Measurements from ENCODE around the gene CCDC141.

Gene CCDC141

GRCh38 chr2:178782236-178782635 is 267.7 kb downstream of the CCDC141 start:
- H3K27me3 ChIP-seq (ENCODE audit: insufficient read depth, poor library complexity, severe bottlenecking), result no peaks in the 10 kb centered on the region
- H3K4me3 ChIP-seq (replicated peaks; ENCODE audit: insufficient read depth, low read length), result no peak overlapping the region
- no peak for DNase-seq (ENCODE audit: low read depth in 1 of 2, low spot score in 1 of 2)
- no peak for TF ChIP-seq GABPA (IDR thresholded peaks at IDR 0.05; ENCODE audit: low read depth)
- TF ChIP-seq SPI1 (IDR thresholded peaks at IDR 0.05; ENCODE audit: borderline replicate concordance, low read depth), result no peak
- TF ChIP-seq POLR2AphosphoS5 (IDR thresholded peaks at IDR 0.05; ENCODE audit: low read depth), result no peak
- TF ChIP-seq CTCF (IDR thresholded peaks at IDR 0.05; ENCODE audit: insufficient read depth, low read length), result no peak
- TF ChIP-seq REST (IDR thresholded peaks at IDR 0.05; ENCODE audit: insufficient replicate concordance, low read depth), result no peak
- H3K27ac ChIP-seq (replicated peaks), result no peak overlapping the region
